ENCODE results near the gene AFF1.
"Not testable (repeated sequence)": the region's sequence is repeated elsewhere in the genome, so short reads cannot be mapped to it uniquely, and the experiment has no call there.

AFF1 gene

DNA sequence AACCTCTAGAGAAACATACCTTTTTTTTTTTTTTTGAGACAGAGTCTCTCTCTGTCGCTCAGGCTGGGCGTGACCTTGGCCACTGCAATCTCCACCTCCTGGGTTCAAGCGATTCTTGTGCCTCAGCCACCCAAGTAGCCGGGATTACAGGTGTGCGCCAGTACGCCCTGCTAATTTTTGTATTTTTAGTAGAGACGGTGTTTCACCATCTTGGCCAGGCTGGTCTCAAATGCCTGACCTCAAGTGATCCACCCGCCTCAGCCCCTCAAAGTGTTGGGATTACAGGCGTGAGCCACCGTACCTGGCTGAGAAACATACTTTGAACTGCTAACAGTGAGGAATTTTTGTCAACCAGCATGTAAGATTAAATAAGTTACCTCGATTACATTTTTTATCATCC lies 150.9 kb downstream of the AFF1 start:
- DNase-seq (ENCODE audit: low read depth): not testable (repeated sequence)

DNA sequence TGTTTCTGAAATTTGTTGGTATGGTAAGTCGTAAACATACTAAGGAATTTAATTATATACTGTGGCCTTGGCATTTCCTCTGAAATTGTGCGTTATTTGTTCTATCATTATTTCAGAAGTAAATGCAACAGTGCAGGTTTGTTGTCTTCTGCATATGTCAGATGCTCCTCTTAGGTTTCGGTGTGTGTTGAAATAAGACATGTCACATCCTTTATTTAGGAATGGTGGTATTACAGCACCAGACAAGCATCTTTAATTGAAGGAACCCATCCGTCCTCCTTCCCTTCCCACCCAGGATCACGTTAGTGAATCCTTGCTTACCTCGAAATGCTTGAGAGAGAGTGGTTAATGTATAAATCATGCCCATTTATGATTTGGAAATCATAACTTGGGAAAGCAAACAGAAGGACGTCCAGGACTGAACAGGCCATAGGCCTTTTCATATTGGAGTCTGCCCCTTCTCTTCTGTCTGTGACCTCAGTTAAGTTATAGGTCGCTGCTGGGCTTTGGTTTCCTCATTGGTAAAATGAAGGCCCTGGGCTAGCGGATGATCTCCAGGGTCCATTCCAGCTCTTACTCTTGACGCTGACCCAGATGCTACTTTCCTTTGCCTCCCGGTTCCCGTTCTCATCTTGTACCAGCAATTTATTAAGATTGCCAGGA lies 151.5 kb downstream of the AFF1 start:
- DNase-seq (ENCODE audit: low read depth): no peak

DNA sequence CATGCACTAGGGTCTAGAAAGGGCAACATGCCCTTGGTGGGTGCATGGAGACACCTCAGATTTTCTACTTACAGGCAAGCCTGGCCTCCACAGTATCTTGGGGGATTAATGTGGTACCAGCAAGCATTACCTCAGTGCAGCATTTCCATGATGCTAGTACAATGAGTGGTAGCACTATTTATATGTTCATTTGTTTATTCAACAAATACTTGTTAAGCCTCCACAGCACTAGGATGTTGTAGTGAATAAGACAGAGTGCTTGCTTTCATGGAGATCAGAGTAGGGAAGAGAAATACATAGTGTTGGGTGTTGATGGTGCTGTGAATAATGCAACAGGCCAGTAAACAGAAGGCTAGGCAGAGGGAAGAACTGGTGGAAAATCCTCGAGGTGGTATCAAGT lies 152.2 kb downstream of the AFF1 start:
- DNase-seq (ENCODE audit: low read depth): no peak

DNA sequence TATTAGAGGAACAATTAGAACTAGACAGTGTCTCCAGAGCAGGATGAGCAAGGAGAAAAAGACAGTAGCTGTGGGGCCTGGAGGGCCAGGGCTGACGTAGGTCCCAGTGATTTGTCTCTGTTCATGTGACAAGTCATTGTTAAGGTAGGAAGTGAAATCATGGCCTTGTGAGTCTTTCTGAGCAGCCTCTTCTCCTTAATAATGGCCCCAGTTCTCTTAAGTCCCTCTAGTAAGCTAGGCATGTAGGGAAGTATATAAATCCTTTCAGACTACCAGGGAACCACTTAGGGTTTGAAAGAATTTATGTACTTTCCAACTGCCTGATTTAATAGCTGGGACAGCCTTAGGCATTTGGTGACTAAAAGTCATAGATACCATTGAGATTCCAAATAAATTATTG lies 152.6 kb downstream of the AFF1 start:
- no peak for DNase-seq (ENCODE audit: low read depth)

DNA sequence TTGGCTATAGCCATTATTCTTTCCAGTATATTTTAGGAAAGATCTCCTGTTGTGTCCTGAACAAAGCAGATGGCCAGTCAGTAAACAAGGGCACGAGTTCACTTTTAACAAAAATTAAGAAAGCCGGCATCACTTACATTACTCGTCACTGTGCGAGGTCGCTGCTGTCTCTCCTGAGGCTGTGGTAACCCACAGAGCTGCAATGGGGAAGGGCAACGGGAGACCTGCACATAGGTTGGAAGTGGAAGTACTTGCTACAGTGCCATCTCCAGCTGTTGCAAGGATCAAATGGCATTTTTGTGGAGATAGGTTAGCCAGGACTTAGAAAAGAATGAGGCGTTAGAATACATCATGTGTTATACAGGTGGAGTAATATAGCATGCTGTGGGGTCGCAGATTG lies 153.4 kb downstream of the AFF1 start:
- DNase-seq (ENCODE audit: low read depth): no peak

DNA sequence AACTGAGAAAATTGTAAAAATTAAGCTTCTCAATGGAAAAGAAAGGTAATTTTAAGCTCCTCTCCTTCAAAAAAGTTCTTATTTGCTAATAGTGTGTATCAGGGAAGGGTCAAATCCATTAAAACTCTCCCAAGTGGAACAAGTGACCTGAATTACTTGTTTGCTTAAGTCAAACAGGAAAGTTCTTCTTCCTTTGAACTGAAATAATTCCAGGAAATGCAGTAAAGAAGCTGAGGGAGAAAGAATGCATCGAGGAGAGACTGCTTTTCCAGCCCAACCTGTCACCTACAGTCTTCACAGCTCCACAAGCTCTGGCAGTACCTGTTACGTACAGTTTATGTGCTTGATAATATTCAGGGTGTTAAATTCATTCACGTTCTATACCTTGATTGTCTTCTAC lies 154.6 kb downstream of the AFF1 start:
- no peak for DNase-seq (ENCODE audit: low read depth)

DNA sequence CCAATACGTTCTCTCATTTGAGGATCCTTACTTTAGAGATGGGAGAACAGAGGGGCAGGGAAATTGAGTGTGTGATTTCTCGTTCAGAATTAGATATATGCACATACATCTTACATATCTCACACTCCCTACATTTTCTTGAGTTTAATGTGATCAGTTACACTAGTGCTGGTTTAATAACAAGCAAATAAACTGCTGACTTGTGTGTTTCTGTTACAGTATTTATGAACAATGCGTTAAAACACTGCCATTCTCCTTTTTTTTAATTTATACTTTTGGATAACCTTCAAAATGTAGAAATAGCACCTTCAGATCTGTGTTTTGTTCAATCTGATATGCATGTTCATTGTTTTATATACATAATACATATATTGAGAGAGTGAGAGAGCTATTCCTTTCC lies 155.5 kb downstream of the AFF1 start:
- no peak for DNase-seq (ENCODE audit: low read depth)

DNA sequence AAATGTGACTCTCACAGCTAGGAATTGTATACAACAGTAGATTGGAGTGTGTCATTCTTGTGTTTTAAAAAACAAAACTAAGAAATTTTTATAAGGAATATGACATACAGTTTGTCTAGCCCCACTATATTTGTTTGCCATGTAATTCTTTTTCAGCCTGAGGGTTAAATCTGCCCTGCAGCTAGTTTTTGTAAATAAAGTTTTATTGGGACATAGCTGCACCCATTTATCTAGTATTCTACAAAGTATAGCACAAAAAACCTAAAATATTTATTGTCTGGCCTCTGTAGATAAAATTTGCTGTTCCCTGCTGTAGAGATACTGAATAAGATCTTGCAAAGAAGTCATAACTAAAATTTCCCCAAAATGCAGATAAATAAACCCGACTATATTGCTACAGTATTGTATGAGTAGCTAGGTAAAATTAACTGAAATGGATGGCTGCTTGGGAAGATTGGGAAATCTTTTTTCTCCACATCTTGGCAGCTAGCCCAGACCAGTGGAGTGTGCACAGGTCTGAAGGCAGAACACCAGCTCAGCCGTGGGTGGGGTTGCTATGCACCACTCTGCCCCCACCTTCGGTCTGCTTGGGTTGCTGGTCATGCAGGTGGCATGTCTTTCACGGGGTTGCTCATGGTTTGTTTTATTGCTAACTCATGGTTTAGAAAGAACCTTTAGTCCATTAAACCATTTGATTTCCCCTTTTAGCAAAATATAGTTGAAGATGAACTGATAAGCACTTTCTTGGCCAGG lies 157.8 kb downstream of the AFF1 start:
- DNase-seq (ENCODE audit: low read depth): no peak

DNA sequence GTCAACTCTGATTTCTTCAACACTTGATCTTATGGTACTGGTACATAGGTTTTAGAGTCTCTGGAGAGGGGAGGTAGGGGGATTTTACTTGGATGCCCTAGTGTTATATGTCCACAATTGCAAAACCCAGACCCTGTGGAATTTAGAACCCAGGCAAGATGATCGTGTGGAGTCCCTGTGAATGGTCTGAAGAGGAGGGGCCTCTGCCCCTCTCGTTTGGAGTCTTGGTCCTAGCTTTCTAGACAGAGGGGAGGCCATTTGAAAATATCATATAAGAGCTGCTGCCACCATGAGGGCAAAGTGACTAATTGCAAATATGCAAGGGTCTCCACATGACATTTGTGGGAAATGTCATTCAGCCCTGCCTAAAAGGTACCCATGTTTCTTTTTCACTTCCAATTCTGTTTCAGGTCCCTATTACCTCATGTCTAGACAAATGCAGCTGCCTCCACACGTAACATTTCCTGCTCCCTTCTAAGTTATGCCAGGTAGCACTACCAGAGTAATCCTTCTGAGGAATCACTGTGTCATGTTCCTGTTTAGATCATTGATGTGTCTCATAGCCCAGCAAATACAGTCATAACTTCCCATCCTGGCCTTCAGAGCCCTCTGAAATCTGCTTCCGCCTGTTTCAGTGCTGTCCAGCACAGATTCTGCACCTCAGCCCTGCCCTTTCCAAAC lies 158.8 kb downstream of the AFF1 start:
- DNase-seq (ENCODE audit: low read depth): peak; percentile 6

DNA sequence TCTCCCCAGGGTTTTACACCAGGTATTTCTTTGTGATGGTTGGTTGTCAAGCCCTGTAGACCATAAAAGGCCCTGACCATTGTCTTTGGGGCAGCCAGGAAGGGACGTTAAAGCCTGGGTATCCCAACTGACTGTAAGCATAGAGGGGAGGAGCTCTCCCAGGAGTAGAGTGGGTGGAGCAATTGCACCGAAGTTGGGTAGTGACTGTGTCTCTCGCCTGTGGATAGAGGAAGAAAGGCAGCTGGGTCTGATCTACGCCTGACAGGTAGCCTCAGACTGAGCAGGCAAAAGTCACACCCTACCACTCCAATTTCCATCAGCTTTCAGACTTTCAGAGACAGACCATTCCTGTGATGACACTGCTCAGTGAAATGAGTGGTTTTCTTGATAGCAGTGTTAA lies 162.3 kb downstream of the AFF1 start:
- no peak for DNase-seq (ENCODE audit: low read depth)

DNA sequence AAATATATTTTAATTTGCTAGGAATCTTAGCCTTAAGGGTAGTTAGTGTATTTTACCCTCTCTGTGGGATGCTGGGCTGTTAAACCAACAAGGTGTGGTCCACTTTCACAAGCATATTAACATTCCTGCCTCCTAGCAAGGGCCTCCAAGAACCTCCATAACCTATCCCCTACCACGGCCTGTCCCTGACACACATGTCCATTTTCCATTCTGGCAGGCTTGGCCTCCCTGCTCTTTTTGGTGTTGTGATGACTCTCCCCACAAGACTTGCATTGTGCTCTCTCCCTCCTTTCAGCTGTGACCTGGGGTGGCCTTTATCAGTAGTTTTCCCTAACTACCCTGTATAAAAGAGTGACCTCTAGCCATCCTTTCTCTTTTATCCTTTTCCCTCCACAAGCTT lies 165.4 kb downstream of the AFF1 start:
- DNase-seq (ENCODE audit: low read depth): no peak

DNA sequence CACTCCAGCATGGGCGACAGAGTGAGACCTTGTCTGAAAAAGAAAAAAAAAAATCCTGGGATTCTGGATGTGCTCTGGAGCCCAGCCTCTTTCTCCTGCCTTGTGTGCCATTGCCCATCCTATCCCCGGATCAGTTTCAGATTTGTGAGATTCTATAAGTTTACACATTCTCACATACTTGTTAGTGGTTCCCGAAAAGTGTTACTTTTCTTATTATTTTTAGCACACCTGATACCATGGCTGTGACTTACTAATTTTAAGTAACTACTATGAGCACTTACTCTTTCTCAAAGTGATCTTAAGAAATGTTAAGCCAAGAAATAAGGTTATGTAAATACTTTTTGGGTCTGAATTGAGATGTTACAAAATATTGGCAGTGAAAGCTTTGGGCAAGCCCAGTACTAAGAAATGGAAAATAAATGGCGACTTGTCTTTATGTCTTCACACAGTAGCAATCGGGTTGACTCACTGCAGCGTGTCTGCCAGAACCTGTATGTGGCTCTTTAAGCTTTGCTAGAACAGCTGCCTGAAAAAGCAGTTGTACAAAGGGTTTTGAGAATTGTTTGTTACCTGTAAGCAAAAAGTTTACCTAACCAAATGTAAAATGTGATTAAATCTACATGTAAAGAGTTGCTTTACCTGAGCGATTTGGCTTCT lies 166.9 kb downstream of the AFF1 start:
- no peak for DNase-seq (ENCODE audit: low read depth)

DNA sequence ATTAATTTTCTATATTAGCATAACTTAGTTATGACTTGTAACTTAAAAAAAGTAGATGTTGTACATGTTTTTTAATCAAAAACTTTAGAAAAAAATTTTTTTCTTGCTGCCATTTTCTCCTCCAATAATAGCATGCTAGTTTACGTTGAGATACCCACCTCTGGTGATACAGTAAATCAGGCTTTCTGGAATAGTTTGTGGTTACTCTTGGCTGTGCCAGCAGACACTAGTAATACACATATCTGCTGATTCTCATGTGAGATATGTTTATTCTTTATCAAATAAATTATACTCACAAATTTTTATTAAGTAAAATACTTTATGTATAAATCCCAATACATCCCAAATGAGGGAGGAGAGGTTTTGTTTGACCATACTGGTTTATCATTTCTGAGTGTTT lies 168.3 kb downstream of the AFF1 start:
- no peak for DNase-seq (ENCODE audit: low read depth)

DNA sequence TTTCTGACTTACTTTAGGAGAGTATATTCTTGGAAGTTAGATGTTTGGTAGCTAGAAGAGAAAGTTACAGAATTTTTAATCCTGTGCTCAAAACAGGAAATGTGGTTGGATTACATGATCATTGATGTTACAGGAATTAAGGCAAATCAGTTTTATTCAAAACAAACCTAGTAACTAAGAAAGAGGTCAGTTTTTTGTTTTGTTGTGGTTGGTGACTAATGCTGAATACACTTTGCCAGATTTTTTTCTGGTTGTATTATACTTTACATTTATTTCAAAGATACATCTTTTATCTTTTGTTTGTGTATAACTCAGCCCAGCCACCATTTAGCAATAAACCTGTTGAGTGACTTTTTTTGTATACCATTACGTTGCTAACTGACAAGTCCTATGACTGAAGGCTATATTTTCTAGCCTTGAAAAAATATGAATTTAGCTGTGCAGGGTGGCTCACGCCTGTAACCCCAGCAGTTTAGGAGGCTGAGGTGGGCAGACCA lies 168.9 kb downstream of the AFF1 start:
- no peak for DNase-seq (ENCODE audit: low read depth)

DNA sequence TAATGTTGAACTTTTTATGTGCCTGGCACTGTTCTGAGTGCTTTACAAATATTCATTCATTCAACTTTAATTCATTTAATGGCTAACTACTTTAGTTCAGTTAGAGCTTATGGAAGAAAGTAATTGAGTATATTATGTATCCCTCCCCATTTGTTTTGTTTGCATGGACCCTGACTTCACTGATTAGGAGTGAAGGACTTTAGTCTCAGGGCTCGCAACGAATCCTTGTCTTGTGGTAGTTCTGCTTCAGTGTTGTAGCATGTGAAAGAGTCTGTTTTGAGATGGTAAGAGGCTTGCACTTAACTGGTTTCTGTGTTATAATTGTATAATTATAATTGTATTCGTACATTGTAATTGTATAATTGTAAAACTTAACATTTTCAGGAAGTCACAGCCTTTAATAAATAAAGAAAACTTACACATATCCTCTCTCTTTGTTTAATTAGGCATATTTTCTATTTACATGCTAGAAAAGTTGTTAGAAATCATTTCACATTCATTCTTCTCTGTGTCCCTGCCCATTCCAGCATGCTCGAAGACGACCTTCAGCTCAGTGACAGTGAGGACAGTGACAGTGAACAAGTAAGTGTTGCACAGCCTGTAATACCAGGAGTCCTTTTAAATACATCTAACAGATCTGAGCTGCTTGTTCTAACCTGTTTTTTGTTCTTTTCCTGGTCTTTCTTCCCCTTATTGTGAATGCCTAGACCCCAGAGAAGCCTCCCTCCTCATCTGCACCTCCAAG lies 170.5 kb downstream of the AFF1 start:
- DNase-seq (ENCODE audit: low read depth): no peak

DNA sequence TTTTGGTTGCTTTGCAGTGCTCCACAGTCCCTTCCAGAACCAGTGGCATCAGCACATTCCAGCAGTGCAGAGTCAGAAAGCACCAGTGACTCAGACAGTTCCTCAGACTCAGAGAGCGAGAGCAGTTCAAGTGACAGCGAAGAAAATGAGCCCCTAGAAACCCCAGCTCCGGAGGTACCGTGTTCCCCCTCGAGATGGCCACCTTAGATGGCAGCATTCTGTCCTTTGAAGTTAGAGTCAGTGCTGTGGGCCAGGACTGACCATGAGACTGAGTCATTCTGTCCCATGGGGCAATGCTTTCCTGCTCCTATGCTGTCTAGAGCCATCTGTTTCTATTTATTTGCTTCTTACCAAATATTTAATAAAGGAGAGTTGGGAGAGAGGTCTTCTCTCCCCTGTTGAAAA lies 173.3 kb downstream of the AFF1 start:
- no peak for DNase-seq (ENCODE audit: low read depth)

DNA sequence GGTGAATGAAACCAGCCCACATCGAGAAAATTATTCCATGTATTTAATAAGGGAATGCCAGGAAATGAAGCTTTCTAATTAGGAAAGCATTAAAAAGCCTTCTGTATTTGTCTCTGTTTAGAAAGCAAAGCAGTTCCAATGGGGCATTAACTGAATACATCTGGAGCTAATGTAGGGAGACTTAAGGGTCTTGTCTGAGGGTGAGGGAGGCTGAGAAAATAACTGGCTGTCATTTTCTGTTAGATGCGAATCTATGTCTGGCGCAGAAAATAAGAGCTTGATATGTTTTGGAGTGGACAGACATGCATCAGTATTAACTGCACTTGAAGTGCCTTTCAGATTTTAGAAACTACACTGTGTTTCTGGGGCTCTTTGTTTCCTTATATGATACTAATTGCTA lies 174.3 kb downstream of the AFF1 start:
- DNase-seq (ENCODE audit: low read depth): no peak

DNA sequence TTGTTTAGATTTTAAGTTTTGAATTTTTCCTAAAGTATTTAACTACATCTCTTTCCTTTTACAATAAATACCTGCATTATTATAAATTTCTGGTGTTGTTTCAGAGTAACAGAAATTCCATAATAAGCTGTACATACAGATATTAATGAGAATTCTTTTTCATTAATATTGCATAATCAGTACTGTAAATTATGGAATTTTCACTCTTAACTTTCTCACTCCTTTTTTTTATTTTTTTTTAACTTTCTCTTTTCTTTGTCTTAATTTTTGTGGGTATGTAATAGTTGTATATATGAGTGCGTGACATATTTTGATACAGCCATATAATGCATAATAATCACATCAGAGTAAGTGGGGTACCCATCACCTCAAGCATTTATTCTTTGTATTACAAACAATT lies 175.1 kb downstream of the AFF1 start:
- DNase-seq (ENCODE audit: low read depth): no peak

DNA sequence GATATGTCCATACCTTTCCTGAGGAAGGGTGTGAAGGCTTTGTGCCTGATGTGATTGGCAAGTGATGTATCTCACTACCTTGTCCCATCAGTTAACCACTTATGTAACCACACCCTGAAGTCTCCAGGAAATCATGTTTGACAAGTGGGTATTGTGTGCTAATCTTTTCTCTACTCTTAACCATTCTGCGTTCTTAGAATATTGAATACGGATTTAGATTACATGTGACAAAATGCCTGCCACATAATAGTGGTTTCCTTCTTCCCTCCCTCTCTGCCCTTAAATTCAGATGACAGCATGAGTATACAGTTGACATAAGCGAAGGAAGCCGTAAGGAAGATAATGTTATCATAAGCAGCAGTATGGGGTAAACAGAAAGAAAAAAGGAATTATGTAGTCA lies 177.3 kb downstream of the AFF1 start:
- no peak for DNase-seq (ENCODE audit: low read depth)

DNA sequence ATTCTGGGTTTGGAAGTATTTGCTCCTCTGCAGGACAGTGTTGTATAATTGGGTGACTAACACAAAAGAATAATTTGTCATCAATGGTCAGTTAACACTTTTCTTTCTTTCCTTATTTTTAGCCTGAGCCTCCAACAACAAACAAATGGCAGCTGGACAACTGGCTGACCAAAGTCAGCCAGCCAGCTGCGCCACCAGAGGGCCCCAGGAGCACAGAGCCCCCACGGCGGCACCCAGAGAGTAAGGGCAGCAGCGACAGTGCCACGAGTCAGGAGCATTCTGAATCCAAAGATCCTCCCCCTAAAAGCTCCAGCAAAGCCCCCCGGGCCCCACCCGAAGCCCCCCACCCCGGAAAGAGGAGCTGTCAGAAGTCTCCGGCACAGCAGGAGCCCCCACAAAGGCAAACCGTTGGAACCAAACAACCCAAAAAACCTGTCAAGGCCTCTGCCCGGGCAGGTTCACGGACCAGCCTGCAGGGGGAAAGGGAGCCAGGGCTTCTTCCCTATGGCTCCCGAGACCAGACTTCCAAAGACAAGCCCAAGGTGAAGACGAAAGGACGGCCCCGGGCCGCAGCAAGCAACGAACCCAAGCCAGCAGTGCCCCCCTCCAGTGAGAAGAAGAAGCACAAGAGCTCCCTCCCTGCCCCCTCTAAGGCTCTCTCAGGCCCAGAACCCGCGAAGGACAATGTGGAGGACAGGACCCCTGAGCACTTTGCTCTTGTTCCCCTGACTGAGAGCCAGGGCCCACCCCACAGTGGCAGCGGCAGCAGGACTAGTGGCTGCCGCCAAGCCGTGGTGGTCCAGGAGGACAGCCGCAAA lies 179.6 kb downstream of the AFF1 start:
- no peak for DNase-seq (ENCODE audit: low read depth)

DNA sequence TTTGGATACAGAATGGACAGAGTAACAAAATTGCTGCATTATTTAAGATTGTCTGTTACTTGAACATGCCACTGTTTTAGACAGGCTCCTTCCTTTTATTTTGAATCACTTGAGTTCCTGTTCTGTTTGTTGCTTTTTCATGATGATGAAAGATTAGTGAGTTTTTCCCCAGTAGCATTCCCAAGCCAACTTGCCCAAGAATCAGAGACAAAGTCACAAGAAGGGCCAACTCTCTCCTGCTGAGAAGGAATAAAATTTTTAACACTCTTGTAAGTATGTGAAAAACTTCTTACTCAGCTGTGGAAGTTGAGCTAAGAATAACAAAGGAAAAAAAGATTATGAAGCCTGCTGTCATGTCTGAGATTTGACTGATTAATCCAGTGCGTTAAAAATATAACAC lies 181.4 kb downstream of the AFF1 start:
- no peak for DNase-seq (ENCODE audit: low read depth)
